Transverse colon (tissue), 4 donors: Measurements from ENCODE around the gene FAM3C. TPM values are rescaled to one million over a fixed set of nuclear protein-coding genes. Genes with fewer than 3 reads are reported as not detected.

Experiments
- DNase-seq: peaks from one replicate; pipeline ENCODE4 v3.0.0-alpha.2; 2019
- H3K27ac ChIP-seq, 4 donors: fragments of 200-600 bp; sonication (generic); 2 replicates each; pipeline ENCODE4 v1.5.1; 2016 to 2018; ENCODE audit warnings: inconsistent platforms in 4 of 4
- H3K27me3 ChIP-seq: fragments of 200-600 bp; sonication (generic); 2 replicates; pipeline ENCODE4 v1.5.1; 2017; ENCODE audit warnings: inconsistent platforms
- H3K36me3 ChIP-seq, 4 donors: fragments of 200-600 bp; sonication (generic); 2 replicates each; pipeline ENCODE4 v1.5.1; 2017 to 2019; ENCODE audit warnings: inconsistent platforms in 4 of 4
- H3K4me1 ChIP-seq, 4 donors: fragments of 200-600 bp; sonication (generic); 2 replicates each; pipeline ENCODE4 v1.5.1; 2017 to 2020; ENCODE audit warnings: inconsistent platforms in 4 of 4
- H3K4me3 ChIP-seq, 4 donors: fragments of 200-600 bp; sonication (generic); 1 replicate in 1 of 4; 2 replicates in 3 of 4; pipeline versions ENCODE4 v1.5.1 to v1.6.1; 2017 to 2019; ENCODE audit warnings: inconsistent platforms in 4 of 4
- H3K9me3 ChIP-seq, 2 donors: fragments of 200-600 bp; sonication (generic); 2 replicates each; pipeline ENCODE4 v1.5.1; 2017 to 2019; ENCODE audit warnings: inconsistent platforms in 2 of 2
- CTCF ChIP-seq, 5 experiments: fragments of 200-600 bp in 3 of 5; fragments of 450-650 bp in 2 of 5; sonication (generic) in 3 of 5; IDR thresholded peaks; 1 replicate in 2 of 5; 2 replicates in 3 of 5; pipeline ENCODE4 v1.5.1; 2016 to 2017; ENCODE audit warnings: antibody characterized with exemption in 5 of 5, inconsistent platforms in 3 of 5, mild to moderate bottlenecking in 2 of 5, moderate library complexity in 1 of 5
- EP300 ChIP-seq: sonication (generic); formaldehyde crosslinking; IDR thresholded peaks from one replicate; pipeline ENCODE4 v1.6.1; 2017; ENCODE audit warnings: antibody characterized with exemption, low read depth
- POLR2A ChIP-seq: fragments of 450-650 bp; IDR thresholded peaks from one replicate; pipeline ENCODE4 v1.6.1; 2016; ENCODE audit warnings: antibody characterized with exemption, mild to moderate bottlenecking, moderate library complexity
- POLR2AphosphoS5 ChIP-seq, 3 donors: sonication (generic); formaldehyde crosslinking; IDR thresholded peaks; one replicate each; pipeline ENCODE4 v1.6.1; 2016; ENCODE audit warnings: antibody characterized with exemption in 3 of 3
- WGBS, 2 donors: methylation state at CpG; one replicate each; pipeline ENCODE4 v1.1.5; 2018; ENCODE audit warnings: low coverage in 1 of 2; 5-methylcytosine and 5-hydroxymethylcytosine counted together
- in situ Hi-C, 4 donors: fragments of 200-750 bp; cut with MboI; loops; one replicate each; pipeline versions ENCODE4 v1.15.0 to v1.15.1; 2017; ENCODE audit warnings: low sequenced_read_pairs in 3 of 4, low pct_ligation_motif_present in 1 of 4, low pct_unique_long_range_greater_than_20kb in 1 of 4
- intact Hi-C: fragments of 100-400 bp; cut with DNase I; formaldehyde crosslinking; loops from one replicate; pipeline ENCODE4 v1.15.1; 2023; ENCODE audit warnings: low total_unique reads
- total RNA-seq, 4 donors: library from RNA; depleted of rRNA; stranded (reverse); fragments of >200 nt; gene quantifications; one replicate each; pipeline ENCODE4 v1.1.0, GENCODE V29; 2016

FAM3C gene
- total RNA-seq, 4 donors from 2014 or later: 9.0 to 48.9 (median 33.6) TPM

GRCh38 chr7:121305109-121305508 lies 91.0 kb downstream of the FAM3C start:
- Histone ChIP-seq H3K27ac (no peak overlapping the region), H3K4me3 (no peak overlapping the region), H3K27me3 (no peaks in the 10 kb centered on the region), H3K9me3 (no peaks in the 10 kb centered on the region), H3K4me1 (peaks cover 0 to 4% (median 0%) of the 10 kb centered on the region in 4 donors), H3K36me3 (no peaks in the 10 kb centered on the region)
- intact Hi-C loops: no loop called here
- DNase-seq: no peak
- TF ChIP-seq EP300 (no peak), POLR2A (no peak), POLR2AphosphoS5 (IDR thresholded peaks at IDR 0.05) (no peak), CTCF (IDR thresholded peaks at IDR 0.05) (no peak)
- WGBS, 2 donors: 82% methylated on average over 3 of the region's 3 CpGs; no CpG with 5 or more reads in 1 of the 2 donors
- in situ Hi-C loops: no loop called here

- Histone ChIP-seq H3K27me3 (no peaks in the 10 kb centered on the region), H3K4me3 (no peak overlapping the region), H3K27ac (no peak overlapping the region), H3K9me3 (no peaks in the 10 kb centered on the region), H3K36me3 (no peaks in the 10 kb centered on the region), H3K4me1 (peaks cover 0 to 4% (median 0%) of the 10 kb centered on the region in 4 donors)
- no peak for DNase-seq
- TF ChIP-seq EP300 (no peak), POLR2A (no peak), POLR2AphosphoS5 (IDR thresholded peaks at IDR 0.05) (no peak), CTCF (IDR thresholded peaks at IDR 0.05) (no peak)
- in situ Hi-C loops: no loop called here
- WGBS, 2 donors: 80 to 84% methylated on average over 1 of the region's 1 CpG
- intact Hi-C loops: no loop called here
Observed at GRCh38 chr7:121304102-121304658, 91.9 kb downstream of the FAM3C start.

GRCh38 chr7:121303422-121304101 lies 92.5 kb downstream of the FAM3C start:
- intact Hi-C loops: no loop called here
- no peaks in the 10 kb centered on the region for H3K9me3 ChIP-seq
- peaks cover 0 to 6% (median 0%) of the 10 kb centered on the region in 4 donors for H3K4me1 ChIP-seq
- H3K27me3 ChIP-seq: no peaks in the 10 kb centered on the region
- 80 to 91% methylated on average over 4 to 6 of the region's 6 CpGs for WGBS, 2 donors
- no peaks in the 10 kb centered on the region for H3K36me3 ChIP-seq
- H3K4me3 ChIP-seq: no peak overlapping the region
- TF ChIP-seq CTCF (IDR thresholded peaks at IDR 0.05) (no peak), POLR2AphosphoS5 (IDR thresholded peaks at IDR 0.05) (no peak), POLR2A (no peak), EP300 (no peak)
- DNase-seq: no peak
- H3K27ac ChIP-seq: no peak overlapping the region
- in situ Hi-C loops: no loop called here

- TF ChIP-seq POLR2A: no peak
- no peak for TF ChIP-seq POLR2AphosphoS5 (IDR thresholded peaks at IDR 0.05)
- TF ChIP-seq CTCF (IDR thresholded peaks at IDR 0.05): no peak
- TF ChIP-seq EP300: no peak
- no peaks in the 10 kb centered on the region for H3K27me3 ChIP-seq
- intact Hi-C loops (no loop called here), in situ Hi-C loops (no loop called here)
- H3K4me1 ChIP-seq: peaks cover 0 to 11% (median 0%) of the 10 kb centered on the region in 4 donors
- no peaks in the 10 kb centered on the region for H3K9me3 ChIP-seq
- H3K4me3 ChIP-seq: no peak overlapping the region
- H3K36me3 ChIP-seq: no peaks in the 10 kb centered on the region
- no peak overlapping the region for H3K27ac ChIP-seq
- no peak for DNase-seq
- WGBS, 2 donors: 73 to 80% methylated on average over 4 to 8 of the region's 8 CpGs
Observed at GRCh38 chr7:121302214-121302745, 93.8 kb downstream of the FAM3C start.
